ENCODE data around the gene IFT20.

IFT20 gene

GRCh38 chr17:28330671-28331070 lies 4.6 kb downstream of the IFT20 start:
- Histone ChIP-seq H3K18ac (ENCODE audit: low read length) (no peak overlapping the region), H3K4me2 (ENCODE audit: insufficient read depth, low read length, poor library complexity, severe bottlenecking) (no peak overlapping the region), H3K23ac (ENCODE audit: low read depth, low read length, poor library complexity) (no peak overlapping the region), H3K4ac (ENCODE audit: low read length) (no peak overlapping the region), H3K79me1 (ENCODE audit: low read depth, low read length) (peaks cover 2% of the 10 kb centered on the region), H3K14ac (ENCODE audit: low read length) (no peak overlapping the region), H3K9ac (ENCODE audit: low read depth, low read length, poor library complexity) (no peak overlapping the region), H3K4me1 (ENCODE audit: control insufficient read depth in 2 of 2, insufficient read depth in 1 of 2, low read depth in 1 of 2, low read length in 2 of 2) (peaks cover 14 to 16% of the 10 kb centered on the region in 2 donors), H2BK12ac (ENCODE audit: low read length) (no peak overlapping the region), H2AFZ (ENCODE audit: low read length) (no peak overlapping the region), H2BK120ac (ENCODE audit: low read depth, low read length) (no peak overlapping the region), H2BK5ac (ENCODE audit: low read length) (no peak overlapping the region), H3K9me3 (replicated peaks in 1 of 2; ENCODE audit: control insufficient read depth in 2 of 2, insufficient read depth in 1 of 2, low read depth in 1 of 2, low read length in 2 of 2) (no peaks in the 10 kb centered on the region), H4K8ac (ENCODE audit: low read depth, low read length) (no peak overlapping the region), H2AK5ac (ENCODE audit: low read depth, low read length) (no peak overlapping the region), H3K27ac (replicated peaks; ENCODE audit: low read length) (no peak overlapping the region), H3K4me3 (ENCODE audit: low read length in 2 of 2) (no peak overlapping the region), H3K27me3 (ENCODE audit: control insufficient read depth in 3 of 3, insufficient read depth in 3 of 3, low read depth in 1 of 3, low read length in 3 of 3) (no peaks in the 10 kb centered on the region), H4K91ac (ENCODE audit: low read depth, low read length, poor library complexity) (no peak overlapping the region), H2BK15ac (ENCODE audit: low read length) (no peak overlapping the region), H3K36me3 (replicated peaks in 1 of 2; ENCODE audit: control insufficient read depth in 2 of 2, insufficient read depth in 2 of 2, low read length in 2 of 2) (peaks cover 27 to 56% of the 10 kb centered on the region in 2 donors)
- no CpG with 5 or more reads among the region's 5 CpGs for WGBS, 2 donors (ENCODE audit: extremely low coverage in 2 of 2, insufficient read length in 2 of 2, insufficient replicate concordance in 1 of 2)
- no peak for DNase-seq (ENCODE audit: low spot score)

DNA sequence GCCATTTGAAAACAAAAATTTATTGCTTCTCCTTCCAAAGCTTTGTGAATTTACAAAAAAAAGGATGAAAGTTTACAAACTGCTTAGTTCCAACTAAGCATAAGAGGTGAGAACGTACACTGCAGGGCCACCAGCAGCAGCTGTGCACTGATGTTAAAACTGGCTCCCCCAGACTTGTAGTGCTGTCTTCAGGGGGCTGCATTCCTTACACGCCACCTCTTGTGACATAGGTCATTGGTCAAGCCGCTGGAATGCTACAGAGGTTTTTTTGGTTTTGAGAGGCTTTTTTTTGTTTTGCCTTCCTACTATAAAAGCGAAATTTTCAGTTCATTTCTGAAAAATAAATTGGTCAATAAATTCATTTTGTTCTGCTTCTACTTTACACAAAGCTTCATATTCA lies 6.9 kb downstream of the IFT20 start:
- Histone ChIP-seq H3K4me3 (ENCODE audit: low read length in 2 of 2) (no peak overlapping the region), H3K27me3 (ENCODE audit: control insufficient read depth in 3 of 3, insufficient read depth in 3 of 3, low read depth in 1 of 3, low read length in 3 of 3) (no peaks in the 10 kb centered on the region), H3K23ac (ENCODE audit: low read depth, low read length, poor library complexity) (no peak overlapping the region), H3K4me2 (ENCODE audit: insufficient read depth, low read length, poor library complexity, severe bottlenecking) (no peak overlapping the region), H3K18ac (ENCODE audit: low read length) (no peak overlapping the region), H2BK15ac (ENCODE audit: low read length) (no peak overlapping the region), H4K8ac (ENCODE audit: low read depth, low read length) (no peak overlapping the region), H3K9me3 (replicated peaks in 1 of 2; ENCODE audit: control insufficient read depth in 2 of 2, insufficient read depth in 1 of 2, low read depth in 1 of 2, low read length in 2 of 2) (no peaks in the 10 kb centered on the region), H3K9ac (ENCODE audit: low read depth, low read length, poor library complexity) (no peak overlapping the region), H3K4me1 (ENCODE audit: control insufficient read depth in 2 of 2, insufficient read depth in 1 of 2, low read depth in 1 of 2, low read length in 2 of 2) (peaks cover 10 to 13% of the 10 kb centered on the region in 2 donors), H3K27ac (replicated peaks; ENCODE audit: low read length) (peak overlapping the region; percentile 65), H3K14ac (ENCODE audit: low read length) (no peak overlapping the region), H3K4ac (ENCODE audit: low read length) (no peak overlapping the region), H2BK120ac (ENCODE audit: low read depth, low read length) (no peak overlapping the region), H3K36me3 (replicated peaks in 1 of 2; ENCODE audit: control insufficient read depth in 2 of 2, insufficient read depth in 2 of 2, low read length in 2 of 2) (peaks cover 28 to 77% of the 10 kb centered on the region in 2 donors), H4K91ac (ENCODE audit: low read depth, low read length, poor library complexity) (no peak overlapping the region), H2AK5ac (ENCODE audit: low read depth, low read length) (no peak overlapping the region), H2BK5ac (ENCODE audit: low read length) (no peak overlapping the region), H2AFZ (ENCODE audit: low read length) (no peak overlapping the region), H3K79me1 (ENCODE audit: low read depth, low read length) (no peaks in the 10 kb centered on the region), H2BK12ac (ENCODE audit: low read length) (no peak overlapping the region)
- DNase-seq (ENCODE audit: low spot score), result no peak
- no CpG with 5 or more reads among the region's 4 CpGs for WGBS, 2 donors (ENCODE audit: extremely low coverage in 2 of 2, insufficient read length in 2 of 2, insufficient replicate concordance in 1 of 2)

- Histone ChIP-seq H3K27me3 (ENCODE audit: control insufficient read depth in 3 of 3, insufficient read depth in 3 of 3, low read depth in 1 of 3, low read length in 3 of 3) (no peaks in the 10 kb centered on the region), H2BK5ac (ENCODE audit: low read length) (no peak overlapping the region), H4K8ac (ENCODE audit: low read depth, low read length) (no peak overlapping the region), H3K4ac (ENCODE audit: low read length) (no peak overlapping the region), H3K79me1 (ENCODE audit: low read depth, low read length) (no peaks in the 10 kb centered on the region), H2BK15ac (ENCODE audit: low read length) (no peak overlapping the region), H3K4me3 (ENCODE audit: low read length in 2 of 2) (no peak overlapping the region), H3K18ac (ENCODE audit: low read length) (no peak overlapping the region), H2BK120ac (ENCODE audit: low read depth, low read length) (no peak overlapping the region), H3K4me1 (ENCODE audit: control insufficient read depth in 2 of 2, insufficient read depth in 1 of 2, low read depth in 1 of 2, low read length in 2 of 2) (peaks cover 12 to 15% of the 10 kb centered on the region in 2 donors), H2AK5ac (ENCODE audit: low read depth, low read length) (no peak overlapping the region), H3K4me2 (ENCODE audit: insufficient read depth, low read length, poor library complexity, severe bottlenecking) (no peak overlapping the region), H2BK12ac (ENCODE audit: low read length) (no peak overlapping the region), H3K27ac (replicated peaks; ENCODE audit: low read length) (peak overlapping the region; percentile 65), H4K91ac (ENCODE audit: low read depth, low read length, poor library complexity) (no peak overlapping the region), H3K23ac (ENCODE audit: low read depth, low read length, poor library complexity) (no peak overlapping the region), H3K36me3 (replicated peaks in 1 of 2; ENCODE audit: control insufficient read depth in 2 of 2, insufficient read depth in 2 of 2, low read length in 2 of 2) (peaks cover 28 to 82% of the 10 kb centered on the region in 2 donors), H3K9me3 (replicated peaks in 1 of 2; ENCODE audit: control insufficient read depth in 2 of 2, insufficient read depth in 1 of 2, low read depth in 1 of 2, low read length in 2 of 2) (no peaks in the 10 kb centered on the region), H3K14ac (ENCODE audit: low read length) (no peak overlapping the region), H3K9ac (ENCODE audit: low read depth, low read length, poor library complexity) (no peak overlapping the region), H2AFZ (ENCODE audit: low read length) (no peak overlapping the region)
- no CpG with 5 or more reads among the region's 3 CpGs for WGBS, 2 donors (ENCODE audit: extremely low coverage in 2 of 2, insufficient read length in 2 of 2, insufficient replicate concordance in 1 of 2)
- no peak for DNase-seq (ENCODE audit: low spot score)
Measured at GRCh38 chr17:28327709-28328108, 7.6 kb downstream of the IFT20 start.

- Histone ChIP-seq H3K4me2 (ENCODE audit: insufficient read depth, low read length, poor library complexity, severe bottlenecking) (no peak overlapping the region), H3K27ac (replicated peaks; ENCODE audit: low read length) (no peak overlapping the region), H2BK15ac (ENCODE audit: low read length) (no peak overlapping the region), H3K14ac (ENCODE audit: low read length) (no peak overlapping the region), H3K4me3 (ENCODE audit: low read length in 2 of 2) (no peak overlapping the region), H2BK120ac (ENCODE audit: low read depth, low read length) (no peak overlapping the region), H3K27me3 (ENCODE audit: control insufficient read depth in 3 of 3, insufficient read depth in 3 of 3, low read depth in 1 of 3, low read length in 3 of 3) (no peaks in the 10 kb centered on the region), H4K8ac (ENCODE audit: low read depth, low read length) (no peak overlapping the region), H3K79me1 (ENCODE audit: low read depth, low read length) (no peaks in the 10 kb centered on the region), H3K18ac (ENCODE audit: low read length) (no peak overlapping the region), H3K4me1 (ENCODE audit: control insufficient read depth in 2 of 2, insufficient read depth in 1 of 2, low read depth in 1 of 2, low read length in 2 of 2) (peaks cover 12 to 15% of the 10 kb centered on the region in 2 donors), H3K9ac (ENCODE audit: low read depth, low read length, poor library complexity) (no peak overlapping the region), H3K36me3 (replicated peaks in 1 of 2; ENCODE audit: control insufficient read depth in 2 of 2, insufficient read depth in 2 of 2, low read length in 2 of 2) (peaks cover 28 to 87% of the 10 kb centered on the region in 2 donors), H2BK5ac (ENCODE audit: low read length) (no peak overlapping the region), H3K4ac (ENCODE audit: low read length) (no peak overlapping the region), H3K23ac (ENCODE audit: low read depth, low read length, poor library complexity) (no peak overlapping the region), H2BK12ac (ENCODE audit: low read length) (no peak overlapping the region), H2AK5ac (ENCODE audit: low read depth, low read length) (no peak overlapping the region), H4K91ac (ENCODE audit: low read depth, low read length, poor library complexity) (no peak overlapping the region), H3K9me3 (replicated peaks in 1 of 2; ENCODE audit: control insufficient read depth in 2 of 2, insufficient read depth in 1 of 2, low read depth in 1 of 2, low read length in 2 of 2) (no peaks in the 10 kb centered on the region), H2AFZ (ENCODE audit: low read length) (no peak overlapping the region)
- DNase-seq (ENCODE audit: low spot score), result no peak
- no CpG with 5 or more reads among the region's 9 CpGs for WGBS, 2 donors (ENCODE audit: extremely low coverage in 2 of 2, insufficient read length in 2 of 2, insufficient replicate concordance in 1 of 2)
Measured at GRCh38 chr17:28327031-28327607, 8.2 kb downstream of the IFT20 start.
